KMS-11 (cell line): ENCODE measurements around the gene EARS2.
"Not testable (repeated sequence)": the region's sequence is repeated elsewhere in the genome, so short reads cannot be mapped to it uniquely, and the experiment has no call there.

ENCODE experiments used
- H2AFZ ChIP-seq: fragments of 200-600 bp; sonication (generic); 2 replicates; pipeline ENCODE4 v1.6.1; 2016; ENCODE audit warnings: antibody characterized with exemption, mixed run types, low read depth
- H3K27ac ChIP-seq: fragments of 200-600 bp; sonication (generic); 2 replicates; pipeline ENCODE4 v1.6.1; 2016; ENCODE audit warnings: mild to moderate bottlenecking, mixed run types
- H3K27me3 ChIP-seq: fragments of 200-600 bp; sonication (generic); 2 replicates; pipeline ENCODE4 v1.6.1; 2017; ENCODE audit warnings: mild to moderate bottlenecking, low read depth, mixed run types, moderate library complexity; ENCODE audit not compliant: insufficient read depth
- H3K36me3 ChIP-seq: fragments of 200-600 bp; sonication (generic); 2 replicates; pipeline ENCODE4 v1.6.1; 2017; ENCODE audit warnings: mild to moderate bottlenecking, mixed run types; ENCODE audit not compliant: insufficient read depth
- H3K4me1 ChIP-seq: fragments of 200-600 bp; sonication (generic); 2 replicates; pipeline ENCODE4 v1.6.1; 2016; ENCODE audit warnings: mild to moderate bottlenecking, low read depth, mixed run types; ENCODE audit not compliant: poor library complexity, severe bottlenecking
- H3K4me2 ChIP-seq: fragments of 200-600 bp; sonication (generic); 2 replicates; pipeline ENCODE4 v1.7.0; 2016; ENCODE audit warnings: mild to moderate bottlenecking, mixed run types
- H3K4me3 ChIP-seq: fragments of 200-600 bp; sonication (generic); IDR thresholded peaks from 2 replicates; pipeline ENCODE4 v1.6.1; 2017; ENCODE audit warnings: low read depth, low read length, mixed read lengths; ENCODE audit not compliant: insufficient read depth
- H3K79me2 ChIP-seq: fragments of 200-600 bp; sonication (generic); 2 replicates; pipeline ENCODE4 v1.6.1; 2016; ENCODE audit warnings: low read depth, mixed run types; ENCODE audit not compliant: insufficient read depth
- H3K9ac ChIP-seq: fragments of 200-600 bp; sonication (generic); 2 replicates; pipeline ENCODE4 v1.6.1; 2016; ENCODE audit warnings: mild to moderate bottlenecking, mixed run types
- H4K20me1 ChIP-seq: fragments of 200-600 bp; sonication (generic); 2 replicates; pipeline ENCODE4 v1.6.1; 2016; ENCODE audit warnings: mild to moderate bottlenecking, mixed run types; ENCODE audit not compliant: insufficient read depth
- CTCF ChIP-seq: fragments of 200-600 bp; sonication (generic); conservative IDR thresholded peaks from 2 replicates; pipeline ENCODE4 v1.6.1; 2017; ENCODE audit warnings: low read depth, mild to moderate bottlenecking, antibody characterized with exemption, low read length, moderate library complexity, mixed read lengths

Gene EARS2

GRCh38 chr16:23486480-23486879 is 70.7 kb downstream of the EARS2 start:
- no peak overlapping the region for H3K4me2 ChIP-seq
- H3K27ac ChIP-seq, result no peak overlapping the region
- no peak for TF ChIP-seq CTCF
- H3K9ac ChIP-seq, result no peak overlapping the region
- no peak overlapping the region for H3K4me3 ChIP-seq
- H3K36me3 ChIP-seq, result peaks cover 23% of the 10 kb centered on the region; the same call in 1 of the 2 replicates
- peaks cover 4% of the 10 kb centered on the region; the same call in 1 of the 2 replicates for H3K79me2 ChIP-seq
- no peaks in the 10 kb centered on the region for H3K4me1 ChIP-seq
- no peaks in the 10 kb centered on the region for H4K20me1 ChIP-seq
- H3K27me3 ChIP-seq, result no peaks in the 10 kb centered on the region
- H2AFZ ChIP-seq, result no peak overlapping the region

GRCh38 chr16:23485841-23486240 is 71.3 kb downstream of the EARS2 start:
- H3K79me2 ChIP-seq, result peaks cover 4% of the 10 kb centered on the region; the same call in 1 of the 2 replicates
- H3K27ac ChIP-seq, result no peak overlapping the region
- H3K9ac ChIP-seq, result no peak overlapping the region
- H4K20me1 ChIP-seq, result no peaks in the 10 kb centered on the region
- H3K4me1 ChIP-seq, result no peaks in the 10 kb centered on the region
- H3K4me2 ChIP-seq, result no peak overlapping the region
- no peak overlapping the region for H3K4me3 ChIP-seq
- no peak overlapping the region for H2AFZ ChIP-seq
- no peaks in the 10 kb centered on the region for H3K27me3 ChIP-seq
- H3K36me3 ChIP-seq, result peaks cover 18% of the 10 kb centered on the region; the same call in 1 of the 2 replicates
- no peak for TF ChIP-seq CTCF

GRCh38 chr16:23485257-23485614 is 71.9 kb downstream of the EARS2 start:
- Histone ChIP-seq H3K4me1 (no peaks in the 10 kb centered on the region), H3K4me3 (no peak overlapping the region), H3K27me3 (no peaks in the 10 kb centered on the region), H3K36me3 (peaks cover 16% of the 10 kb centered on the region; the same call in 1 of the 2 replicates), H3K9ac (no peak overlapping the region), H3K27ac (no peak overlapping the region), H3K4me2 (no peak overlapping the region), H3K79me2 (peaks cover 4% of the 10 kb centered on the region; the same call in 1 of the 2 replicates), H4K20me1 (no peaks in the 10 kb centered on the region), H2AFZ (no peak overlapping the region)
- no peak for TF ChIP-seq CTCF

- TF ChIP-seq CTCF, result no peak
- Histone ChIP-seq H3K4me3 (no peak overlapping the region), H3K79me2 (peaks cover 4% of the 10 kb centered on the region; the same call in 1 of the 2 replicates)
Observed at GRCh38 chr16:23484510-23485256, 72.5 kb downstream of the EARS2 start.

GRCh38 chr16:23483492-23483891 is 73.7 kb downstream of the EARS2 start:
- not testable (repeated sequence) for H3K79me2 ChIP-seq, H3K9ac ChIP-seq, H3K27me3 ChIP-seq, H3K4me1 ChIP-seq, H2AFZ ChIP-seq, H3K4me3 ChIP-seq, H3K4me2 ChIP-seq, H3K27ac ChIP-seq, H4K20me1 ChIP-seq
- H3K36me3 ChIP-seq, result peaks cover 11% of the 10 kb centered on the region; the same call in 1 of the 2 replicates

More at GRCh38 chr16:23484510-23485256, 72.5 kb downstream of the EARS2 start:
- Histone ChIP-seq H3K4me2 (no peak overlapping the region), H2AFZ (no peak overlapping the region), H3K27ac (no peak overlapping the region), H3K9ac (no peak overlapping the region), H3K27me3 (no peaks in the 10 kb centered on the region), H4K20me1 (no peaks in the 10 kb centered on the region), H3K4me1 (no peaks in the 10 kb centered on the region), H3K36me3 (peaks cover 14% of the 10 kb centered on the region; the same call in 1 of the 2 replicates)
